ENCODE measurements around the gene CNPY1. TPM values are rescaled to one million over a fixed set of nuclear protein-coding genes. Genes with fewer than 3 reads are reported as not detected.
A peak's percentile ranks its signal among the peaks of the same experiment; 100 is the strongest.

CNPY1 gene
- total RNA-seq, 4 donors from 2014 or later = not detected

DNA sequence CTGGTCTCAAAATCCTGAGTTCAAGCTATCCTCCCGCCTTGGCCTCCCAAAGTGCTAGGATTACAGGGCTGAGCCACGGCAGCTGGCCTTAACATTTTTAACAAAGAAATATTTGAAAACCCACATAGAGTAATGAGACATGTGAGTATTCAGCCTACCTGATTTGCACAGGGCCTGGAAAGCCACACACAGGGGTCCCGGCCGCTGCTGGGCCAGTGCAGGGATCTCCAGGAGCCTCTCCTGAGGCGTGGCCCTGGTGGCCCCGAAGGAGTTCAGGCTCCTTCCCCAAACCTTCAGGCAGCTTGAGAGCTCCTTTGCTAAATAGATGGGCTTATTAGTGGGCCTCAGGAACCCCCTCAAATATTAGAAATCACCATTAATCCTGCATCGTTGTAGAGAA, 18.7 kb downstream of the CNPY1 start:
- DNase-seq (ENCODE audit: low spot score in 2 of 2) = peak in 1 of 2 donors; percentile 25
- Histone ChIP-seq H3K27me3 (peaks cover 75% of the 10 kb centered on the region), H3K36me3 (no peaks in the 10 kb centered on the region), H3K4me1 (peaks cover under 1% of the 10 kb centered on the region), H3K9me3 (no peaks in the 10 kb centered on the region), H3K4me3 (no peak overlapping the region), H3K27ac (no peak overlapping the region)
- WGBS = 87% methylated on average over 3 of the region's 7 CpGs
- TF ChIP-seq EP300 (IDR thresholded peaks at IDR 0.05) (no peak), POLR2A (IDR thresholded peaks at IDR 0.05) (no peak), POLR2AphosphoS5 (IDR thresholded peaks at IDR 0.05) (no peak)
- TF ChIP-seq, protein P1, sequence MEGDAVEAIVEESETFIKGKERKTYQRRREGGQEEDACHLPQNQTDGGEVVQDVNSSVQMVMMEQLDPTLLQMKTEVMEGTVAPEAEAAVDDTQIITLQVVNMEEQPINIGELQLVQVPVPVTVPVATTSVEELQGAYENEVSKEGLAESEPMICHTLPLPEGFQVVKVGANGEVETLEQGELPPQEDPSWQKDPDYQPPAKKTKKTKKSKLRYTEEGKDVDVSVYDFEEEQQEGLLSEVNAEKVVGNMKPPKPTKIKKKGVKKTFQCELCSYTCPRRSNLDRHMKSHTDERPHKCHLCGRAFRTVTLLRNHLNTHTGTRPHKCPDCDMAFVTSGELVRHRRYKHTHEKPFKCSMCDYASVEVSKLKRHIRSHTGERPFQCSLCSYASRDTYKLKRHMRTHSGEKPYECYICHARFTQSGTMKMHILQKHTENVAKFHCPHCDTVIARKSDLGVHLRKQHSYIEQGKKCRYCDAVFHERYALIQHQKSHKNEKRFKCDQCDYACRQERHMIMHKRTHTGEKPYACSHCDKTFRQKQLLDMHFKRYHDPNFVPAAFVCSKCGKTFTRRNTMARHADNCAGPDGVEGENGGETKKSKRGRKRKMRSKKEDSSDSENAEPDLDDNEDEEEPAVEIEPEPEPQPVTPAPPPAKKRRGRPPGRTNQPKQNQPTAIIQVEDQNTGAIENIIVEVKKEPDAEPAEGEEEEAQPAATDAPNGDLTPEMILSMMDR (IDR thresholded peaks at IDR 0.05) = no peak

DNA sequence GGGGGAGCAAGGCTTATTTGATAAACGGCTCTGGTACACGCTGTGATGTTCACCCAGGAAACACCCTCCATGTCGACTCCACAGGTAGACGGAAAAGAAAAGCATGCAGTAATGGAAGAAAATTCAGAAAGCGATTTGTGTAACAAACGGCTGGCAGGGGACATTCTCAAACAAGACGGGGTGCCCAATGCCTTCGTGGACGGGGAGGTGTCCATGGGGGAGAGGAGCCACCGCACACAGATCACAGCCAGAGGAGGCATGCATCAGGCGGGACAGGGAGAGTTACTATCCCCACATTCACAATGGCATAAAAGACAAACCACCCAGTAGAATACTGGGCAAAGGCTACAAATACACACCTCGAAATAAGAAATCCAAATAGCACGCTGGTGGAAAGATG, 20.1 kb downstream of the CNPY1 start:
- no peaks in the 10 kb centered on the region for H3K36me3 ChIP-seq
- H3K4me3 ChIP-seq = no peak overlapping the region
- H3K9me3 ChIP-seq = no peaks in the 10 kb centered on the region
- TF ChIP-seq POLR2AphosphoS5 (IDR thresholded peaks at IDR 0.05) (no peak), POLR2A (IDR thresholded peaks at IDR 0.05) (no peak), EP300 (IDR thresholded peaks at IDR 0.05) (no peak)
- TF ChIP-seq, protein P1 (IDR thresholded peaks at IDR 0.05) = no peak
- H3K27me3 ChIP-seq = peaks cover 75% of the 10 kb centered on the region
- H3K4me1 ChIP-seq = no peaks in the 10 kb centered on the region
- 78% methylated on average over 13 of the region's 13 CpGs for WGBS
- peak in 1 of 2 donors; percentile 26 for DNase-seq (ENCODE audit: low spot score in 2 of 2)
- H3K27ac ChIP-seq = no peak overlapping the region

DNA sequence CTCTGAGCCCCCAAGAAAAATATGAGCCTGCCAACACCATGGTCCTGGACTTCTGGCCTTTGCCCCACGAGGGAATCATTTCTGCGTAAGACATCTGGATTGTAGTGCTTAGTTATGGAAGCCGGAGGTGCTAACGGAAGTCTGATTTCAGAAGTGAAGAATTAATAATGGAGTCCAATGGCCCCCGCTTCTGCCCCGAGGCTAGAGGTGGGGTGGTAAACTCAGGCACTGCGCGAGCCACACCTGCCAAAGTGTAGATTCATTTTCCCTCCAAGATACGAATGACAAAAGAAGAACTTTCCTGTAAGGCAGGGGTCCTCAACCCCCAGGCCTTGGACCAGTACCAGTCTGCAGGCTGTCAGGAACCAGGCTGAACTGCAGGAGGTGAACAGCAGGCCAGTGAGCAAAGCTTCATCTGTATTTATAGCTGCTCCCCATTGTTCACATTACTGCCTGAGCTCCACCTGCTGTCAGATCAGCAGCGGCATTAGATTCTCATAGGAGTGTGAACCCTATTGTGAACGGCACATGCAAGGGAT, 22.3 kb downstream of the CNPY1 start:
- no peak overlapping the region for H3K27ac ChIP-seq
- TF ChIP-seq POLR2AphosphoS5 (IDR thresholded peaks at IDR 0.05) (no peak), POLR2A (IDR thresholded peaks at IDR 0.05) (no peak), EP300 (IDR thresholded peaks at IDR 0.05) (no peak)
- TF ChIP-seq, protein P1 (IDR thresholded peaks at IDR 0.05) = no peak
- peaks cover 61% of the 10 kb centered on the region for H3K27me3 ChIP-seq
- no peaks in the 10 kb centered on the region for H3K4me1 ChIP-seq
- H3K36me3 ChIP-seq = no peaks in the 10 kb centered on the region
- DNase-seq (ENCODE audit: low spot score in 2 of 2) = no peak
- no peak overlapping the region for H3K4me3 ChIP-seq
- H3K9me3 ChIP-seq = no peaks in the 10 kb centered on the region
- WGBS = 83% methylated on average over 8 of the region's 11 CpGs

DNA sequence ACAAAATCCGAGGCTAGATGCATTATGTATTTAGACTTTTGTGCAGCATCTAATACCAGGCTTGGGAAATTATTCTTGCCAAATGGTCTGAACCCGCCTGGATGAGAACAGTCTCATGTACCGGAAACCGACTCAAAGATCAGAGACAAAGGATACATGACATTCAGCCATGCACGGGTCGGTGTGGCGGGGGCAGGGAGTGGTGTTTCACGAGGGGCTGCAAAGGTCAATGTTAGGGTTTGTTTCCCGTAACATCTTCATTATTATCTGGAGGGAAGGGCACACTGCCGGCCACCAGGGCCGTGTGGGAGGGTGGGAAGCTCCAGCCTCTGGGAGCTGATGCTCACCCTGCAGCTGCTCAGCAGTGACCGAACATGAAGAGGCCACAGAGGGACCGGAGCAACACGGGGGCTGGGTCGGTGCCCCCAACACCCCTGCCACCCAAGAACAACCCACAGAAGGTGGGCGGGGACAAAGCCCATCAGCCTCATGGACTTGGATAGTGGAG, 23.1 kb downstream of the CNPY1 start:
- whole genome bisulfite sequencing = 81% methylated on average over 11 of the region's 16 CpGs

DNA sequence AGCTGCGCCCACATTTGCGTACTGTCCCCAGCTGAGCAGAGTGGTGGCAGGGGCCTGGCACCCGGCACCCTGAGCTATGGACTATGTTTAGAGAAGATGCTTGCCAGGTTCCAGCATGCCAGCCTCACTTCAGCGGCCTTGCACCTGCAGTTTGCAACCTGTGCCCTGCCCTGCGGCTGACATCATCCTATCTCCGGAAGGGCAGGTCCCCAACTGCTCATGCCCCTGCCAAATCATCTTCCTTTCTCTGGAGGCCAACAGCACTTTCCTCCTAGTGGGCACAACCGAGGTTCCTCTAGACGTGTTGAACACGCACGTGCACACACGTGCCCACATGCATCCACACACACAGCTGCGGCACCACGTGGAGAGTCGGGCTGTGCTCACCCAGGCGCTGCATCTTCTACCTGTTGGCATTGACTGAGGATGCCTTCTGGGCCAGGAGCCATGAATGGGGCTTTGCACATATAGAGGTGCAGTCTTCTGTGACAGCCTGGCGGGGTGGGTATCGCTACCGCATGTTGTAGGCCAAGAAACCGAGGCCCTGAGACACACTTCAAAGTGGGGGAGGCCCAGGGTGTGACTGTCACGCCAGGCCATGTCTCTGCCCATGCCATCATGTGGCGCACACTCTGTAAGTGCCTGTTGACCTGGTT, 24.5 kb downstream of the CNPY1 start:
- DNase-seq (ENCODE audit: low spot score in 2 of 2) = no peak
- no peak for TF ChIP-seq POLR2A (IDR thresholded peaks at IDR 0.05)
- TF ChIP-seq, protein P1 (IDR thresholded peaks at IDR 0.05) = no peak
- no peak for TF ChIP-seq EP300 (IDR thresholded peaks at IDR 0.05)
- TF ChIP-seq POLR2AphosphoS5 (IDR thresholded peaks at IDR 0.05) = no peak
- Histone ChIP-seq H3K27ac (no peak overlapping the region), H3K4me1 (no peaks in the 10 kb centered on the region), H3K27me3 (peaks cover 65% of the 10 kb centered on the region), H3K36me3 (no peaks in the 10 kb centered on the region), H3K9me3 (no peaks in the 10 kb centered on the region), H3K4me3 (no peak overlapping the region)
- 85% methylated on average over 11 of the region's 21 CpGs for WGBS

More for the DNA sequence above, 23.1 kb downstream of the CNPY1 start:
- TF ChIP-seq, protein P1 (IDR thresholded peaks at IDR 0.05) = no peak
- no peak for TF ChIP-seq EP300 (IDR thresholded peaks at IDR 0.05)
- TF ChIP-seq POLR2A (IDR thresholded peaks at IDR 0.05) = no peak
- TF ChIP-seq POLR2AphosphoS5 (IDR thresholded peaks at IDR 0.05) = no peak
- no peak for DNase-seq (ENCODE audit: low spot score in 2 of 2)
- Histone ChIP-seq H3K4me1 (no peaks in the 10 kb centered on the region), H3K9me3 (no peaks in the 10 kb centered on the region), H3K27me3 (peaks cover 63% of the 10 kb centered on the region), H3K27ac (no peak overlapping the region), H3K4me3 (no peak overlapping the region), H3K36me3 (no peaks in the 10 kb centered on the region)

Data from suprapubic skin (tissue), 4 donors.